ENCODE results near the gene RBM12.

- TF ChIP-seq POLR2A (IDR thresholded peaks at IDR 0.05; ENCODE audit: low read depth, low read length) (no peak), POLR2AphosphoS5 (IDR thresholded peaks at IDR 0.05; ENCODE audit: low read depth, low read length) (no peak), TAF1 (IDR thresholded peaks at IDR 0.05; ENCODE audit: low read depth, low read length) (no peak), SPI1 (IDR thresholded peaks at IDR 0.05; ENCODE audit: low read depth, low read length) (no peak), POU2F2 (IDR thresholded peaks at IDR 0.05; ENCODE audit: low read depth, low read length) (no peak), PAX5 (IDR thresholded peaks at IDR 0.05; ENCODE audit: insufficient read depth, low read length, severe bottlenecking) (no peak)
Observed at GRCh38 chr20:35643045-35643444, 21.7 kb downstream of the RBM12 start.

Data from GM12891 (cell line).